Measurements from ENCODE around the gene NSUN5. TPM values are rescaled to one million over a fixed set of nuclear protein-coding genes. Genes with fewer than 3 reads are reported as not detected.
"Not testable (repeated sequence)": the region's sequence is repeated elsewhere in the genome, so short reads cannot be mapped to it uniquely, and the experiment has no call there.

The NSUN5 gene
- total and polyA plus RNA-seq, 2 of the 8 experiments (the other 6 are each of a cell fraction or from before 2014, with no cell fraction given) = 56.2 to 89.0 TPM

- H4K20me1 ChIP-seq (replicated peaks in 1 of 2; ENCODE audit: control insufficient read depth in 1 of 2, insufficient read depth in 2 of 2, low read length in 2 of 2); FAIRE-seq; POLR2A ChIA-PET (ENCODE audit: partially characterized antibody): not testable (repeated sequence)
Measured at GRCh38 chr7:73320009-73320408, 11.4 kb upstream of the NSUN5 start.

GRCh38 chr7:73319541-73319940 is 10.9 kb upstream of the NSUN5 start:
- H3K79me2 ChIP-seq (ENCODE audit: control insufficient read depth in 1 of 2, insufficient read depth in 2 of 2, low read length in 2 of 2); H3K4me2 ChIP-seq (ENCODE audit: insufficient read depth in 1 of 2, low read depth in 2 of 2, low read length in 2 of 2); POLR2A ChIA-PET (ENCODE audit: partially characterized antibody); H2AFZ ChIP-seq (ENCODE audit: low read length); H3K18ac ChIP-seq (ENCODE audit: extremely low read depth, low read length); H2BK120ac ChIP-seq (replicated peaks; ENCODE audit: low read depth, low read length); DNase-seq (ENCODE audit: low read depth in 1 of 2, low spot score in 2 of 2); H3K27ac ChIP-seq (ENCODE audit: low read depth, low read length); H3K4me3 ChIP-seq (ENCODE audit: extremely low read depth in 1 of 4, insufficient read depth in 2 of 4, low read depth in 3 of 4, low read length in 4 of 4); H3K23me2 ChIP-seq (ENCODE audit: low read depth, low read length); H3K56ac ChIP-seq (replicated peaks; ENCODE audit: insufficient read length, low read depth, low read length); H2BK5ac ChIP-seq (ENCODE audit: low read depth, low read length); H3K4ac ChIP-seq (replicated peaks; ENCODE audit: insufficient read length, low read depth, low read length); H3K4me1 ChIP-seq (replicated peaks in 1 of 4; ENCODE audit: control insufficient read depth in 3 of 4, insufficient read depth in 4 of 4, low read length in 3 of 4); H4K91ac ChIP-seq (replicated peaks; ENCODE audit: insufficient read length, low read length); H3K9ac ChIP-seq (replicated peaks in 1 of 4; ENCODE audit: extremely low read depth in 1 of 4, low read depth in 3 of 4, low read length in 3 of 4); H3K36me3 ChIP-seq (ENCODE audit: control insufficient read depth in 2 of 4, insufficient read depth in 4 of 4, low read length in 3 of 4); H2BK12ac ChIP-seq (ENCODE audit: low read depth, low read length); H3K79me1 ChIP-seq (ENCODE audit: low read depth, low read length); H2AK5ac ChIP-seq (ENCODE audit: low read depth, low read length); FAIRE-seq; H3K9me3 ChIP-seq (ENCODE audit: insufficient read depth in 2 of 2, low read depth in 1 of 2, low read length in 1 of 2); H4K8ac ChIP-seq (ENCODE audit: extremely low read depth, insufficient read depth, low read length); H4K5ac ChIP-seq (ENCODE audit: insufficient read length, low read depth, low read length); H3K23ac ChIP-seq (ENCODE audit: insufficient read length); H4K20me1 ChIP-seq (replicated peaks in 1 of 2; ENCODE audit: control insufficient read depth in 1 of 2, insufficient read depth in 2 of 2, low read length in 2 of 2); H2BK20ac ChIP-seq (ENCODE audit: low read length); H2BK15ac ChIP-seq (ENCODE audit: low read length); H3K27me3 ChIP-seq (replicated peaks in 1 of 4; ENCODE audit: control insufficient read depth in 3 of 4, extremely low read depth in 1 of 4, insufficient read depth in 3 of 4, low read length in 3 of 4); H3K14ac ChIP-seq (ENCODE audit: insufficient read length): not testable (repeated sequence)
- CTCF ChIA-PET (ENCODE audit: partially characterized antibody) = interaction anchor here (1.6 to 2.4 kb wide), 2 partner anchors 124 to 132 kb away, joined by 3 to 12 read pairs; no protein-coding TSS in a partner anchor
- 93% methylated on average over 9 of the region's 9 CpGs; no CpG with 5 or more reads in 1 of the 2 experiments for WGBS, 2 experiments (ENCODE audit: extremely low coverage in 1 of 2, insufficient coverage in 1 of 2, insufficient read length in 1 of 2, insufficient replicate concordance in 2 of 2, low coverage in 1 of 2, low lambda C conversion rate in 2 of 2, missing lambda C conversion rate in 1 of 2)

More at GRCh38 chr7:73320009-73320408, 11.4 kb upstream of the NSUN5 start:
- H3K4ac ChIP-seq (replicated peaks; ENCODE audit: insufficient read length, low read depth, low read length); DNase-seq (ENCODE audit: low read depth in 1 of 2, low spot score in 2 of 2); H3K4me2 ChIP-seq (ENCODE audit: insufficient read depth in 1 of 2, low read depth in 2 of 2, low read length in 2 of 2); H3K23ac ChIP-seq (ENCODE audit: insufficient read length); H4K5ac ChIP-seq (ENCODE audit: insufficient read length, low read depth, low read length); H3K4me1 ChIP-seq (replicated peaks in 1 of 4; ENCODE audit: control insufficient read depth in 3 of 4, insufficient read depth in 4 of 4, low read length in 3 of 4); H3K14ac ChIP-seq (ENCODE audit: insufficient read length); H2BK15ac ChIP-seq (ENCODE audit: low read length); H3K4me3 ChIP-seq (ENCODE audit: extremely low read depth in 1 of 4, insufficient read depth in 2 of 4, low read depth in 3 of 4, low read length in 4 of 4); H2BK5ac ChIP-seq (ENCODE audit: low read depth, low read length); H2AK5ac ChIP-seq (ENCODE audit: low read depth, low read length); H3K9me3 ChIP-seq (ENCODE audit: insufficient read depth in 2 of 2, low read depth in 1 of 2, low read length in 1 of 2); H3K36me3 ChIP-seq (ENCODE audit: control insufficient read depth in 2 of 4, insufficient read depth in 4 of 4, low read length in 3 of 4); H3K18ac ChIP-seq (ENCODE audit: extremely low read depth, low read length); H2AFZ ChIP-seq (ENCODE audit: low read length); H3K56ac ChIP-seq (replicated peaks; ENCODE audit: insufficient read length, low read depth, low read length); H3K27ac ChIP-seq (ENCODE audit: low read depth, low read length); H4K8ac ChIP-seq (ENCODE audit: extremely low read depth, insufficient read depth, low read length); H3K27me3 ChIP-seq (replicated peaks in 1 of 4; ENCODE audit: control insufficient read depth in 3 of 4, extremely low read depth in 1 of 4, insufficient read depth in 3 of 4, low read length in 3 of 4); H3K79me1 ChIP-seq (ENCODE audit: low read depth, low read length); H3K23me2 ChIP-seq (ENCODE audit: low read depth, low read length); H2BK120ac ChIP-seq (replicated peaks; ENCODE audit: low read depth, low read length); H3K9ac ChIP-seq (replicated peaks in 1 of 4; ENCODE audit: extremely low read depth in 1 of 4, low read depth in 3 of 4, low read length in 3 of 4); H2BK12ac ChIP-seq (ENCODE audit: low read depth, low read length); H3K79me2 ChIP-seq (ENCODE audit: control insufficient read depth in 1 of 2, insufficient read depth in 2 of 2, low read length in 2 of 2); H4K91ac ChIP-seq (replicated peaks; ENCODE audit: insufficient read length, low read length); H2BK20ac ChIP-seq (ENCODE audit: low read length): not testable (repeated sequence)
- 84% methylated on average over 9 of the region's 9 CpGs; no CpG with 5 or more reads in 1 of the 2 experiments for WGBS, 2 experiments (ENCODE audit: extremely low coverage in 1 of 2, insufficient coverage in 1 of 2, insufficient read length in 1 of 2, insufficient replicate concordance in 2 of 2, low coverage in 1 of 2, low lambda C conversion rate in 2 of 2, missing lambda C conversion rate in 1 of 2)
- CTCF ChIA-PET (ENCODE audit: partially characterized antibody) = interaction anchor here (2.4 kb wide), 1 partner anchor 132 kb away, joined by 12 read pairs; no protein-coding TSS in a partner anchor
